Measurements from ENCODE around the gene TMEM203.

- TF ChIP-seq CTCF (IDR thresholded peaks at IDR 0.05) (no peak), POLR2A (IDR thresholded peaks at IDR 0.05) (no peak)
Observed at GRCh38 chr9:137161558-137162486, 43.6 kb downstream of the TMEM203 start.

All from thyroid gland (tissue), 4 donors.